ENCODE measurements around the gene CDK11A.
A peak's percentile ranks its signal among the peaks of the same experiment; 100 is the strongest.
"Not testable (repeated sequence)": the region's sequence is repeated elsewhere in the genome, so short reads cannot be mapped to it uniquely, and the experiment has no call there.

CDK11A gene

DNA sequence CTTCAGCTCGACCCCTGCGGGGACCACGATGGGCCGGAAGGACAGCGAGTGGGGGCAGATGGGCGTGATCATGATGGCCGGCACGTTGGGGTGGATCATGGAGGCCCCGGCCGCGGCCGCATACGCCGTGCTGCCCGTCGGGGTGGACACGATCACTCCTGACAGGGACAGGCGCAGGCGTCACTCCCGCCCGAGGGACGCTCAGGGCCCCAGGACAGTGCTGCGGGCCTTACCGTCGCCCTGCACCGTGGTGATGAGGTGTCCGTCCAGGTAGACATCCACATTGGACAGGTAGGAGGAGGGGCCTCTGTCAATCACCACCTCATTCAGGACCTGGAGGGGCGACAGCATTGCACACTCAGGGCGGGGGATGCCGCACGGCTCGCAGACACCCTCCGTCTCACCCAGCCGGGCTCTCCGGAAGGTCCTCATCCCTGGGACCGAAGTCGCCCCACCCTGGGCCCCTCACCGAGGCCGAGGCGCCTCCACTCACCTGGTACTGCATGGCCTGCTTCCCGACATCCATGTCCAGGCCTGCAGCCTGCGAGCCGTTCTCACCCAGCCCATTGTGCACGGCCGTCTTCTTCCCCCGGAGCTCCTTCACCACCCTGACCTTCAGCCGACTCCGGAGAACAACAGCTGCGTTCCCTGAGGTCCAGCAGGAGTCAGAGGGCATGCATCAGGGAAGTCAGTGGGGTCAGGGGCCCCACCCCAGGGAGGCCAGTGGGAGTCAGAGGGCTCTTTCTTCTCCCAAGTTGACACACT, 30.1 kb upstream of the CDK11A start:
- DNase-seq: no peak

- no peak for DNase-seq
Observed at GRCh38 chr1:1753607-1754005, 29.4 kb upstream of the CDK11A start.

DNA sequence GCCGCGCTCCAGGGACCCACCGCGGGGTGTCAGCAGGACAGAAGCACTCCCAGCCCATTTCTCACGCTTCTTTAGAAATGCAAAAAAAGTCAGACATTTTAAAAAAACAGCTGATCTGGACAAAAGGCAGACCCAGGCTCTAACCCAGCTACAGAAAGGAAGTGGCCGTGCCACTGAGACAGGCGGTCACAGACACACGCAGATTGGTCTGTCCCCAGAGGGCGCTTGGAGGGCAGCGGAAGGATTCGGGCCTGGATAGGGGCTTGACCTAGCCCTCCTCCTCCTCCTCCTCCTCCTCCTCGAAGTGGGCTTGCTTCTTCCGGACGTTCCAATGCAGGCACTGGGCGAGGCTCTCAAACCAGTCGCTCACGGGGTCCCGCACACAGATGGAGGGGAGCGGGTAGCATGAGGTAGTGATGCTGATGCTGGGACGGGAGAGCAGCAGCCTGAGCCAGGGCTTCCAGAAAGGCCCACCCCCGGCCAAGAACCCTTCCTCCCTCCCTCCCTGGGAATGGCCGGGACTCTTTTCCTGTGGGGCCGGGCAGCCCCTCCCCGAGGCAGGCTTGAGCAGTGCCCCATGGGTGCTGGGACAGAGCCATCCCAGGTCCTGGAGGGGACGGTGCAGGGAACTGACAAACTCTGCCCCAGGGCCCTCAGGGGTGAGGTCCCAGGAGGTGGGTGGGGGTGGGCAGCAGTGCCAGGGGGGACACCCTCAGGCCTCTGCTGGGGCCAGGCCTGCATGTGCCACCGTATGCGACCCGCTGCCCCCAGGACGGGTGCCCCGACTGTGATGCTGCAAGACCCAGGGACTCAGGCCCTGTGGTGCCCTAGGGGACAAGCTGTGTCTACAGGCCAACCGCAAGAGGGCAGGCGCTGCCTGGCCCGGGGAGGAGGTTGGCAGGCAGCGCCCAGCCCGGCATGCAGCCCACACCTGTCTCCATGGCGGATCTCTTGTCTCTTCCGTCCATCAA, 28.8 kb upstream of the CDK11A start:
- no peak for DNase-seq

- DNase-seq: no peak
Observed at GRCh38 chr1:1752190-1752589, 28.0 kb upstream of the CDK11A start.

GRCh38 chr1:1749941-1750340, 25.8 kb upstream of the CDK11A start:
- not testable (repeated sequence) for DNase-seq

DNA sequence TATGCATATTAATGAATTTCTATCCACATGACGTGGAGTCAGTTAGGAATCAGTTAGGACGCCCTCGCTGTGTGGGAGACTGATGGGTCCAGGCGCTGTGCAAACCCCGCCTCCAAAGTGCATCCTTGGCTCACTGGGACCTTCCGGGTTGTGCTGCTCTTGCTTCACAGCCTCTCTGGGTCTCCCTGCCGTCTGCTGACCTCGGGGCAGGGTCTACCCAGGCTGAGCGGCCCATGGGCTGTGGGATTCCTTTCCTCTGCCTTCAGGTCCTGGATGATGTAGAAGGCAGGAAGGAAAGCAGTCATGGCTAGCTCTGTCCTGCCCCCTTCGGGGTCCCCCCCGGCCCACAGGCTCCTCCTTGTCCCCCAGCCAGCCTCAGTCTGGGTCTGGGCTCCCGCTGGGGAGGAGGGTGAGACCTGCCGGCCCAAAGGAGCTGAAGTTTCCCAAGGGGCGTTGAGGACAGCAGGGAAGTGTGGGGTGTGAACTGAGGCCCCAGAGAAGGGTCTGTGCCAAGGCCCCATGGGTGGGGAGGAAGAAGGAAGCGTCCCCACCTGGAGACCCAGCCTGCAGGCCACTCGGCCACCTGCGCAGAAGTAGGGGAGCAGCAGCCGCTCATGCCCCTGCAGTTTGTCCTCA, 24.6 kb upstream of the CDK11A start:
- peak; percentile 18 for DNase-seq

DNA sequence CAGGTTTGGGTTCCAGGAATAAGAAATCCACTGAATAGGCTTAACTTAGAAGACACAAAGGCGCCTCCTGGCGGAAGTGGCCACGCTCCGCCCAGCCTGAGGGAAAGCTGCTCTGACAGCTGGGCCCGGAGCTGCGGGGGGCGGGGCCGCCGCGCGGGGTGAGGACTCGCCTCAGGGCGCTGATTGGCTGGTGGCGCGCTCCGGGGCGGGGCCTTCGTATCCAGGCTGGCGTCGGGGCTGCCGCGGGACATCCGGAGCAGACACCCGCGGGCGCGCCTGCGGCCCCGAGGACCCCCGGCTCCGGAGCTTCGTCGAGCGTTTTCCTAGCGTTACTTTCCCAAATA, 22.4 kb upstream of the CDK11A start:
- not testable (repeated sequence) for DNase-seq

DNA sequence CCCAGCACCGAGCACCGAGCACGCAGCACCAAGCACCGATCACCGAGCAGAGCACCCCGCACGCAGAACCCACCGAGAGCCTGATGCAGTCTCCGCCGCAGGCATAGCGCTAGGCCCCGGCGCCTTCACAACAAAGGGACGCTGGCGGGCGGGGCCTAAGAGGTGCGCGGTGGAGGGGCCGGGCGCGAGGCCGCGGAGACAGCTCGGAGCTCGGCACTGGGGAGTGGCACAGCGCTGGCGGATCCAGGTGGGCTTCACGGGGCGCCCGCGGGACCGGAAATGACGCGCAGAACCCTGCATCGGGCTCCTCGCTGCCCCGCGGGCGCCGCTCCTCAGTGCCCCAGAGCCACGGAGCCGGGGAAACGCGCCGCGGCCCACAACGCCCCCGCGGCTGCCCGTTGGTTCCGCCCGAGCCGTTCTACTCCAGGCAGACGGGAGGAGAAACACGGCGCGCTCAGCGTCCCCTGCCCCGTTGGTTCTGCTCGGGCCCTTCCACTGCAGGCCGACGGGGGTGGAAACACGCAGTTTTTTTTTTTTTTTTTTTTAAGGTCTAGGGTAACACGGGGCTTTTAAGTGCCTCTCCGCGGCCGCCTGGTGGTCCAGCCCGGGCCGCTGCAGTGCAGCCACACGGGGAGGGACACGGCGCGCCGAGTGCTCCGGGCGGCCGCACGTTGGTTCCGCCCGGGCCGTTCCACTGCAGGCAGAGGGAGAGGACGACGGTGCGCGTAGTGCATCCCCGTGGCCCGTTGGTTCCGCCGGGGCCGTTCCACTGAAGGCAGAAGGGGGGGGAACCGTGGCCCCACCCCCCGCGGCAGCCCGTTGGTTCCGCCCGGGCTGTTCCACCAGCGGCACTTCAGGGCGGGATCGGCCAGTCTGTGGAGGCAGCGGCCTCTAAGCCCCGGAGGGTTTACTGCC, 21.8 kb upstream of the CDK11A start:
- not testable (repeated sequence) for DNase-seq

- DNase-seq: not testable (repeated sequence)
Observed at GRCh38 chr1:1742529-1742928, 18.4 kb upstream of the CDK11A start.

DNA sequence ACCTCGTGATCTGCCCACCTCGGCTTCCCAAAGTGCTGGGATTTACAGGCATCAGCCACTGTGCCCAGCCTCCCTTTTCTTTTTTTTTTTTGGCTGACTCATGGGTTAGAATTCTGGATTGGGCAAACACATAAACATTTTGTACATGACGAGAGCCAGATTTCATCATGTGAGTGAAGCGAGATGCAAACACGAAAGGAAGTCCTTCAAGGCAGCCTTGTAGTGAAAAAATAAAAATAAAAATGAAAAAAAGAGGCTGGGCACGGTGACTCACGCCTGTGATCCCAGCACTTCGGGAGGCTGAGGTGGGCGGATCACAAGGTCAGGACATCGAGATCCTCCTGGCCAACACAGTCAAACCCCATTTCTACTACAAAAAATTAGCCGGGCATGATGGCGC, 16.9 kb upstream of the CDK11A start:
- not testable (repeated sequence) for DNase-seq

GRCh38 chr1:1738799-1739337, 14.7 kb upstream of the CDK11A start:
- not testable (repeated sequence) for DNase-seq

GRCh38 chr1:1737675-1738590, 13.8 kb upstream of the CDK11A start:
- DNase-seq: not testable (repeated sequence)

DNA sequence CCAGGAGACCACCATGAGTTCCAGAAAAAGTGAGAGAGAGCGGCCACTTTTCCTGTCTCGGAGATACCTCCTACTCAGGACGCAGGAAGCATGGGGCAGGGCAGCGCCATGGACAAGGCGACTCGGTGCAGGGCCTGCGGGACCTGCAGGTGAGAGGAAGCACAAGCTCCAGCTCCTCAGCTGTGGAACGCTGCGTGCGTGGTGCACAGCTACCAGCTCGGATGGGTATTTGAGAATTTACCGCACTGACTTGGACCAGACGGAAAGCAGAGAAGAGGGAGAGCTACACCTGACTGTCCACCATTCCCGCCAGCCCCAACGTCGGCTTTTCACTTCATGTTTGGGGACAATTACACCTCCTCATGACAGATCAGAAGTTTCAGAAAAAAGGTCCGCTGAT, 8.2 kb upstream of the CDK11A start:
- no peak for DNase-seq

- no peak for DNase-seq
Observed at GRCh38 chr1:1730870-1731269, 6.7 kb upstream of the CDK11A start.

DNA sequence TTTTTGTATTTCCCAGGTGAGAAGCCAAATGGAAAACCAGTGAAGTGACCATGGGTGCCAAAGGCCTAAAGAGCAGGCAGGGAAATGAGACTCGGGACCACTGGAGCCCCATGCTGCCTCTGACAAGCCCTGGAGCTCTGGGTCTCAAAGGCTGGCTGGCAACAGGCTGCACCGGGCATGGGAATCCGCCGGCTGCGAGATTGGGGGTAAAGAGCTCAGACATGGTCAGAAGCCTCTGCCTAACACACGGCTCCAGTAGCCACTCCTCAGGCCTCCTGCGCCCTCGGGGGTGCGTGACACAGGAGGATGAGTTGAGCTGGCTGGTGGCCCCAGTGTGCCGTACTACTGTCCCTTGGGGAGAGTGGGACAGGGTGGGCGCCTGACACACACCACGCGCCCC, 6.1 kb upstream of the CDK11A start:
- not testable (repeated sequence) for DNase-seq

- not testable (repeated sequence) for DNase-seq
Observed at GRCh38 chr1:1729116-1729816, 5.1 kb upstream of the CDK11A start.

DNA sequence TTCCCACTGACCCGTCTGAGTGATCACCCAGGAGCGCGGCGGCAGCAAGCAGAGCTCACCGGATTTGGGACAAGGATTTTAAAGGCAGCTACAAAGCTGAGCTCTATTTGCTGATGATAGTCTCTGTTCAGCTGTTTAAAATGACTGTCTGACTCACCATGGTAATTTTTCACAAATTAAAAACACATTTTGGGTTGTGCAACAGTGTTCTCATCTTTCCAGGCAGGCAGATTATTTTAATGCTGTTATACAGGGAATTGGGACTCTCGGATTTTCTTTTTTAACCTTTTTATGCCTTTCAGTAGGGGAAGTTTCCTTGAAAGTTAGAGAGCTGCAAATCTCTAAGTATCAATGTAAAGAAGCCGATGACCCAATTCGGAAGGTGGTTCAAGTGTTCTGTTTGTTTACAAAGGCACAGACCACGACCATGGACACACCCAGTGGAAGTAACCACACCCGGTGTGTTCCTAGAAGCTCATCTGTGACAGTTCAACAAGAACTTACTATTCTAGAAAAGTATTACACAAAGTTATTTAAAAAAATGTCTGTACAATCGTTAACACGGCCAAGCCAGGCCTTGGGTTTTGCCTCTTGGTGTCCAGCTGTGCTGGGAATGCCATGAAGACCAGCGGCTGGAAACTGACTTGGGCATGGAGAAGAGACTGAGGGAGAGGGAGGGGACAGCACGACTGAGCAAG, 4.3 kb upstream of the CDK11A start:
- DNase-seq: not testable (repeated sequence)

- DNase-seq: not testable (repeated sequence)
Observed at GRCh38 chr1:1727131-1727651, 3.0 kb upstream of the CDK11A start.

GRCh38 chr1:1726088-1726487, 1.9 kb upstream of the CDK11A start:
- DNase-seq: not testable (repeated sequence)

All from NCI-H526 treated with DMSO at 0.1 percent for 48 hours (cell line).